Spleen (tissue), 7 donors: ENCODE results near the gene ADORA2B.

ENCODE experiments used
- POLR2AphosphoS5 ChIP-seq, 3 donors: sonication (generic); formaldehyde crosslinking; IDR thresholded peaks; one replicate each; pipeline ENCODE4 v1.5.1; 2017; ENCODE audit warnings: antibody characterized with exemption in 3 of 3
- TF ChIP-seq, protein P1 (sequence below), 11 experiments: fragments of 200-600 bp in 7 of 11; fragments of 450-650 bp in 4 of 11; sonication (generic) in 4 of 11; IDR thresholded peaks in 8 of 11; conservative IDR thresholded peaks in 3 of 11; 1 replicate in 7 of 11; 2 replicates in 4 of 11; pipeline versions ENCODE4 v1.4.0 to v1.8.0; 2016 to 2021; ENCODE audit warnings: antibody characterized with exemption in 11 of 11, inconsistent platforms in 4 of 11, mild to moderate bottlenecking in 1 of 11
- donor health status: DM: no; HTN: no; CAD: no; lungs with moderate emphysema.
- donor health status: DM: no; HTN: no; CAD: no.
- donor health status: DM: no; HTN: no; CAD: no.

DNA sequence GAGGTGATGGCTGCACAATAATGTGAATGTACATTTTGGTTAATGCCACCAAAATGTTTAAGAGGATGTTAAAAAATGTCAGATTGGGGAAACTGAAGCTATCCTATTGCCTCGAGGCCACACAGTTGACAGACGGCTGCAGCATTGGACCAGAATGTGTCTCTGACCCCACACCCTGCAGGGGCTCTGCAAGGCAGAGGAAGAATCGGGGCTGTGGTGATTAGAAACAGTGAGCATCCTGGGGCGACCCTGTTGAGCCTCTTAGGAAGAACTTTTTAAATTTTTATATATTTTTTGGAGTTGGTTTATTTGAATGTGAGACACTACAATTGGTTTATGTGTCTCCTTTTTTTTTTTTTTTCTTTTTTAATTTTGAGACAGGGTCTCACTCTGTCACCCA lies 15.0 kb upstream of the ADORA2B start:
- TF ChIP-seq, protein P1, sequence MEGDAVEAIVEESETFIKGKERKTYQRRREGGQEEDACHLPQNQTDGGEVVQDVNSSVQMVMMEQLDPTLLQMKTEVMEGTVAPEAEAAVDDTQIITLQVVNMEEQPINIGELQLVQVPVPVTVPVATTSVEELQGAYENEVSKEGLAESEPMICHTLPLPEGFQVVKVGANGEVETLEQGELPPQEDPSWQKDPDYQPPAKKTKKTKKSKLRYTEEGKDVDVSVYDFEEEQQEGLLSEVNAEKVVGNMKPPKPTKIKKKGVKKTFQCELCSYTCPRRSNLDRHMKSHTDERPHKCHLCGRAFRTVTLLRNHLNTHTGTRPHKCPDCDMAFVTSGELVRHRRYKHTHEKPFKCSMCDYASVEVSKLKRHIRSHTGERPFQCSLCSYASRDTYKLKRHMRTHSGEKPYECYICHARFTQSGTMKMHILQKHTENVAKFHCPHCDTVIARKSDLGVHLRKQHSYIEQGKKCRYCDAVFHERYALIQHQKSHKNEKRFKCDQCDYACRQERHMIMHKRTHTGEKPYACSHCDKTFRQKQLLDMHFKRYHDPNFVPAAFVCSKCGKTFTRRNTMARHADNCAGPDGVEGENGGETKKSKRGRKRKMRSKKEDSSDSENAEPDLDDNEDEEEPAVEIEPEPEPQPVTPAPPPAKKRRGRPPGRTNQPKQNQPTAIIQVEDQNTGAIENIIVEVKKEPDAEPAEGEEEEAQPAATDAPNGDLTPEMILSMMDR (IDR thresholded peaks at IDR 0.05 in 8 of 11, conservative IDR thresholded peaks at IDR 0.05 in 3 of 11) = no peak
- TF ChIP-seq POLR2AphosphoS5 (IDR thresholded peaks at IDR 0.05) = no peak
